ENCODE data around the gene MINDY4.

GRCh38 chr7:30899066-30899465 lies 127.8 kb downstream of the MINDY4 start:
- no peak for TF ChIP-seq POLR2AphosphoS5 (IDR thresholded peaks at IDR 0.05; ENCODE audit: low read depth, low read length)
- no peak for TF ChIP-seq TAF1 (IDR thresholded peaks at IDR 0.05; ENCODE audit: low read depth, low read length)
- no peak for TF ChIP-seq PAX5 (IDR thresholded peaks at IDR 0.05; ENCODE audit: insufficient read depth, low read length, severe bottlenecking)
- TF ChIP-seq POLR2A (IDR thresholded peaks at IDR 0.05; ENCODE audit: low read depth, low read length), result no peak
- TF ChIP-seq POU2F2 (IDR thresholded peaks at IDR 0.05; ENCODE audit: low read depth, low read length), result no peak

All from GM12891 (cell line).